Upper lobe of right lung (tissue), 1 donor: ENCODE data around the gene TNFAIP1. TPM values are rescaled to one million over a fixed set of nuclear protein-coding genes. Genes with fewer than 3 reads are reported as not detected.
A peak's percentile ranks its signal among the peaks of the same experiment; 100 is the strongest.

Source experiments
- ATAC-seq: fragments of 200-7000 bp; cut with Tn5 transposase; one replicate; pipeline ENCODE4 v1.9.1; 2020; ENCODE audit warnings: mild to moderate bottlenecking, moderate library complexity
- DNase-seq: peaks from one replicate; pipeline ENCODE4 v3.0.0-alpha.2; 2020
- H3K27ac ChIP-seq: fragments of 200-600 bp; one replicate; pipeline ENCODE4 v1.8.0; 2022
- H3K27me3 ChIP-seq: fragments of 200-600 bp; one replicate; pipeline ENCODE4 v1.8.0; 2022; ENCODE audit warnings: mild to moderate bottlenecking
- H3K36me3 ChIP-seq: fragments of 200-600 bp; one replicate; pipeline ENCODE4 v1.8.0; 2022
- H3K4me1 ChIP-seq: fragments of 200-600 bp; one replicate; pipeline ENCODE4 v1.8.0; 2022
- H3K4me3 ChIP-seq: fragments of 200-600 bp; one replicate; pipeline ENCODE4 v1.8.0; 2022; ENCODE audit warnings: mild to moderate bottlenecking
- H3K9me3 ChIP-seq: fragments of 200-600 bp; one replicate; pipeline ENCODE4 v1.8.0; 2022
- intact Hi-C: fragments of 100-400 bp; cut with DNase I; formaldehyde crosslinking; loops from one replicate; pipeline ENCODE4 v1.11.0; 2022
- total RNA-seq: library from RNA; stranded (reverse); fragmentation: NEBNext Ultra II Directional; extraction: Animal tissue kit (Norgen Biotek cat#: 25700); gene quantifications from one replicate; pipeline ENCODE4 v1.2.1, GENCODE V29; 2021
- TF ChIP-seq, protein P1 (sequence below): fragments of 200-600 bp; IDR thresholded peaks from one replicate; pipeline ENCODE4 v1.8.0; 2022; ENCODE audit warnings: antibody characterized with exemption
- donor health status: DM: no; HTN: yes; CAD: no; lungs with severe emphysema.

The TNFAIP1 gene
- total RNA-seq, 1 donor from 2014 or later = 82.7 TPM

- ATAC-seq (no peak), DNase-seq (no peak)
- TF ChIP-seq, protein P1, sequence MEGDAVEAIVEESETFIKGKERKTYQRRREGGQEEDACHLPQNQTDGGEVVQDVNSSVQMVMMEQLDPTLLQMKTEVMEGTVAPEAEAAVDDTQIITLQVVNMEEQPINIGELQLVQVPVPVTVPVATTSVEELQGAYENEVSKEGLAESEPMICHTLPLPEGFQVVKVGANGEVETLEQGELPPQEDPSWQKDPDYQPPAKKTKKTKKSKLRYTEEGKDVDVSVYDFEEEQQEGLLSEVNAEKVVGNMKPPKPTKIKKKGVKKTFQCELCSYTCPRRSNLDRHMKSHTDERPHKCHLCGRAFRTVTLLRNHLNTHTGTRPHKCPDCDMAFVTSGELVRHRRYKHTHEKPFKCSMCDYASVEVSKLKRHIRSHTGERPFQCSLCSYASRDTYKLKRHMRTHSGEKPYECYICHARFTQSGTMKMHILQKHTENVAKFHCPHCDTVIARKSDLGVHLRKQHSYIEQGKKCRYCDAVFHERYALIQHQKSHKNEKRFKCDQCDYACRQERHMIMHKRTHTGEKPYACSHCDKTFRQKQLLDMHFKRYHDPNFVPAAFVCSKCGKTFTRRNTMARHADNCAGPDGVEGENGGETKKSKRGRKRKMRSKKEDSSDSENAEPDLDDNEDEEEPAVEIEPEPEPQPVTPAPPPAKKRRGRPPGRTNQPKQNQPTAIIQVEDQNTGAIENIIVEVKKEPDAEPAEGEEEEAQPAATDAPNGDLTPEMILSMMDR = no peak
- H3K36me3 ChIP-seq = peaks cover 100% of the 10 kb centered on the region
- no peak overlapping the region for H3K27ac ChIP-seq
- no peaks in the 10 kb centered on the region for H3K27me3 ChIP-seq
- H3K9me3 ChIP-seq = no peaks in the 10 kb centered on the region
- intact Hi-C loops = no loop called here
- no peak overlapping the region for H3K4me3 ChIP-seq
- H3K4me1 ChIP-seq = peaks cover 15% of the 10 kb centered on the region
Observed at GRCh38 chr17:28344435-28344901, 8.9 kb downstream of the TNFAIP1 start.

GRCh38 chr17:28345419-28346198 is 10.0 kb downstream of the TNFAIP1 start:
- TF ChIP-seq, protein P1 = no peak
- H3K27ac ChIP-seq = no peak overlapping the region

DNA sequence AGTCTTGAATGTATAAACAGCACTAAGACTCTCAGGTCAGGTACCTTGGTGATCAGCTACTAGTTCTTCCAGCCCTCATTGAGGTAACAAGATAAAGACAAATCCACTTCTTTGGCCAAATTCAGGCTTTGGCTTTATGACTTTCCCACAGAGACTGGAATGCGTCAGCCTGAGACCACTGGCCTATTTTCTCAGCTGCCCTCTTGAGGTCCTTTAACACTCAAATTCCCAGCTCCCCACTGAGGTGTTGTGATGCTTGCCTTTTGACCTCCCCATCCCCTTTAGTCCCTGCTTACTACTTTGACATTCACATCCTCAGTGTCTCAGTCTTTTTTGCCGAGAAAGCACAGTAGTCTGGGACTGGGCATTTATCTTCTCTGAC is 10.6 kb downstream of the TNFAIP1 start:
- Histone ChIP-seq H3K27ac (peak overlapping the region; percentile 8), H3K9me3 (no peaks in the 10 kb centered on the region), H3K4me3 (no peak overlapping the region), H3K4me1 (peaks cover 15% of the 10 kb centered on the region), H3K36me3 (peaks cover 100% of the 10 kb centered on the region), H3K27me3 (no peaks in the 10 kb centered on the region)
- DNase-seq (peak; percentile 4), ATAC-seq (no peak)
- intact Hi-C loops = no loop called here
- TF ChIP-seq, protein P1 = no peak

More at GRCh38 chr17:28345419-28346198, 10.0 kb downstream of the TNFAIP1 start:
- H3K9me3 ChIP-seq = no peaks in the 10 kb centered on the region
- DNase-seq (no peak), ATAC-seq (peak; percentile 70)
- intact Hi-C loops = no loop called here
- H3K4me1 ChIP-seq = peaks cover 15% of the 10 kb centered on the region
- H3K4me3 ChIP-seq = no peak overlapping the region
- H3K27me3 ChIP-seq = no peaks in the 10 kb centered on the region
- H3K36me3 ChIP-seq = peaks cover 100% of the 10 kb centered on the region

GRCh38 chr17:28346746-28347246 is 11.2 kb downstream of the TNFAIP1 start:
- intact Hi-C loops = no loop called here
- H3K27me3 ChIP-seq = no peaks in the 10 kb centered on the region
- peak; percentile 51 for DNase-seq
- H3K27ac ChIP-seq = peak overlapping the region; percentile 8
- peaks cover 15% of the 10 kb centered on the region for H3K4me1 ChIP-seq
- peak; percentile 23 for ATAC-seq
- no peaks in the 10 kb centered on the region for H3K9me3 ChIP-seq
- TF ChIP-seq, protein P1 = peak; percentile 40
- H3K4me3 ChIP-seq = no peak overlapping the region
- H3K36me3 ChIP-seq = peaks cover 100% of the 10 kb centered on the region

GRCh38 chr17:28347261-28347891 is 11.8 kb downstream of the TNFAIP1 start:
- DNase-seq = peak; percentile 60
- Histone ChIP-seq H3K36me3 (peaks cover 100% of the 10 kb centered on the region), H3K4me1 (peaks cover 15% of the 10 kb centered on the region), H3K4me3 (no peak overlapping the region), H3K27me3 (no peaks in the 10 kb centered on the region), H3K27ac (peak overlapping the region; percentile 26), H3K9me3 (no peaks in the 10 kb centered on the region)
- no peak for ATAC-seq
- intact Hi-C loops = no loop called here
- TF ChIP-seq, protein P1 = no peak
